ENCODE results near the gene ARHGAP5.

- TF ChIP-seq CTCF (IDR thresholded peaks at IDR 0.05) (no peak), POLR2A (IDR thresholded peaks at IDR 0.05) (no peak), EP300 (IDR thresholded peaks at IDR 0.05) (no peak)
Observed at GRCh38 chr14:32166924-32167323, 89.8 kb downstream of the ARHGAP5 start.
